NCI-H69 (cell line): ENCODE data around the gene NAALADL2.
"Not testable (repeated sequence)": the region's sequence is repeated elsewhere in the genome, so short reads cannot be mapped to it uniquely, and the experiment has no call there.

Source experiments
- DNase-seq: peaks from one replicate; lab custom pipeline; 2025; lab: John Stamatoyannopoulos, UW

Gene NAALADL2

DNA sequence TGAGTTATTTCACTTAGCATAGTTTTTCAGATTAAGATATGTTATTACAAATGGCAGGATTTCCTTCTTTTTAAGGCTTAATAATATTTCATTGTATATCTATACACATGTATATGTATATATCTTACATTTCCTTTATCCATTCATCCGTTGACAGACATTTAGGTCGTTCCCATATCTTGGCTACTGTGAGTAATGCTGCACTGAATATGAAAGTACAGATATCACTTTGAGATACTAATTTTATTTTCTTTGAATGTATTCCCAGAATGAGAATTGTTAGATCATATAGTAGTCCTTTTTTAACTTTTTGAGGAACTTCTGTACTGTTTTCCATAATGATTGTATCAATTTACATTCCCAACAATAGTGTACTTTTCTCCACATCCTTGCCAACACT is 270.4 kb downstream of the NAALADL2 start:
- DNase-seq = no peak

DNA sequence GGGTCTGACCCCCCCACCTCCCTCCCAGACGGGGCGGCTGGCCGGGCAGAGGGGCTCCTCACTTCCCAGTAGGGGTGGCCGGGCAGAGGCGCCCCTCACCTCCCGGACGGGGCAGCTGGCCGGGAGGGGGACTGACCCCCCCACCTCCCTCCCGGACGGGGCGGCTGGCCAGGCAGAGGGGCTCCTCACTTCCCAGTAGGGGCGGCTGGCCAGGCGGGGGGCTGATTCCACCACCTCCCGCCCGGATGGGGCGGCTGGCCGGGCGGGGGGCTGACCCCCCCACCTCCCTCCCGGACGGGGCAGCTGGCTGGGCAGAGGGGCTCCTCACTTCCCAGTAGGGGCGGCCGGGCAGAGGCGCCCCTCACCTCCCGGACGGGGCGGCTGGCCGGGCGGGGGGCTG is 272.7 kb downstream of the NAALADL2 start:
- not testable (repeated sequence) for DNase-seq

- DNase-seq = not testable (repeated sequence)
Measured at GRCh38 chr3:175132706-175133105, 273.6 kb downstream of the NAALADL2 start.

DNA sequence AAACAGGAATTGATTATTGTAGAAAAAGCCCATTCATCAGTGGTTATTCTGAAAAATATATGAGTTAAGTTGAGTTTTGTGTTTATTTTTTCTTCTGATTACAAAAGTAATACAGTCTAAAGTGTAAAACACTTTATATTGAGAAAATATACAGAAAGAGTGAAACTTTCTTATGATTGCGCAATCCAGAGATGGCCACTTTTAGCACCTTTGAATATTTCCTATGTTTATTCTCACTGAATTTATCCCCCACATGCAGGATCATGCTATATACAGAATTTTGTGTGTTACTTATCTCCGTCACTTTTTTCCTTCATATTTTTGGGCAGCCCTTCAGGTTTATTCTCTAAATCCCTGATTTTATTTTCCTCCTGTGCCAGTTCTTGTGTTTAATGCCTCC is 285.2 kb downstream of the NAALADL2 start:
- DNase-seq = no peak

GRCh38 chr3:175146258-175146657 is 287.1 kb downstream of the NAALADL2 start:
- peak; percentile 49 for DNase-seq

DNA sequence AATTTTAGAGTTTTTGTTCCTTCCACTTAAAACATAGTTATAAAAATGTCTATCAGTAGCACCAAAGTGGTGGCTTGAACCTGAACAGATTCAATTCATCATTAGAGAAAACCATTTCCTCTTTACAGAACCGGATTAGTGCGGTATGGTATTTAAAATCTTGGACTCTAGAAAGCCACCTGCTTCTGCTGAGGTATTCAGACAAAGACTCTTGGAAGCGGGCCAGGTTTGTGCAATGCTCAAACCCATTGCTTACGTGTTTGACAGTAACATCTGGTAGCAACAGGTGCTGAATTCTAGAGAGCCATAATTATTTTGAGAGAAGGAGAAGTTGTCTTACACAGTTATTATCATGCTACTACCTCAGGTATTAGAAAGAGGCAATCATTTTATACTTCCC is 290.5 kb downstream of the NAALADL2 start:
- peak; percentile 100 for DNase-seq

DNA sequence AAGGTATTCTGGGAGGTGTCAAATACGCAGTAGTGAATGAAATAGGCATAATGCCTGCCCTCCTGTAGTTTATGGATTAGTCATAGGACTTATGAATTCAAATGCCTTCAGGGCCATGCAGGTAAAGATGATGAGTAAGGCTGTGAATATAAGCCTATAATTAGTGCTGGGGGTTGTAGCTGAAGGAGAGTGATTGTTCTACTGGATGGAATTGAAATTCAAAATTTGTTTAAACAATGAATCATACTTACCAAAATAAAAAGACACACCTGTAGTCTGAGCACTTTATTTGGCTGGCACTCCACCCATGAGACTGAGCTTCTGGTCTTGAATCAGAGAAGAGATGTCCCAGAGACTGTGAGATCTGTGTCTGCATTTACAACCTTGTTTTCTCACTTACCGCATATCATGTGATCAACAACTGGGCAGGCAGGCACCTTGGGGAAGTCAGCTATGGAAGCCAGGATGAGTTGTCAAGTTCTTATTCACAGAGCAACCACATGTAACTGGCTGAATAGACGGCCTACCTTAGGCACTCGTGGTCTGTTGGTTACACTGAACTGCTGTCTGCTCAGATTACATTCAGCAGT is 291.8 kb downstream of the NAALADL2 start:
- peak; percentile 100 for DNase-seq

GRCh38 chr3:175153595-175153994 is 294.5 kb downstream of the NAALADL2 start:
- peak; percentile 18 for DNase-seq

DNA sequence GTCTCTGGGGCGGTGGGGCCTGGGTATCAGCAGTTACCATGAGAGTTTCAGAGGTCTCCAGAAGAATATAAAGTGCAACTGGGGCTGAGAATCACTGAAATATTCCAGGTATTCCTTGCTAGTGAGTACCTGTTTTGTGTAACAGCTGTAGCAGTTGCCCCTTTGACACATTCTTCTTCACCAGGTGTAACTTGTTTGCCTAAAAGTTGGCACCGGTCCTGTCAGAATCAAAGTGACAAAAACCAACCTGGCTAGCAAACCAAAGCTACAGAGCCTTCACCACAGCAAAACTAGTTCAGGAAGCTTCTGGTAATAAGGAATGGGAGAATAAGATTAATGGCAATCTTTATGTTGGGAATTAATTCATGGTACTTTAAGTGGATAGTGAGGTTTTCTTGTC is 296.0 kb downstream of the NAALADL2 start:
- peak; percentile 88 for DNase-seq

DNA sequence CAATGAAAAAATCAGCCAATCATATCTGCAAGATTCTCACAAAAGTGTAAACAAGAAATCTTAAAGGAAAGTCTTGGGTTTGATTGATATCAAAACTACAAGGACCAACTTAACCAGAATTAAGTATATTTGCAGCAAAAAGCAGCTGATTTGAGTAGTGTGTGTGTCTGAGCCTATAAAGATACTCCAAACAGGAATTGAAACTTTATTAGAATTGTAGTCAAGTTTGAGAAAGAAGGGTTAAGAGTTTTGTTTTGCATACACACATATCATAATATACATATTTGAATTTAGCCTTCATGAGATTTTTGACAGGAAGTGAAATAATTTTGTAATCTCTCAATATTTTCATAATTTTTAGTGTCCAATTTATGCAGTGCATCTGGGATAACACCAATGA is 300.1 kb downstream of the NAALADL2 start:
- DNase-seq = no peak

DNA sequence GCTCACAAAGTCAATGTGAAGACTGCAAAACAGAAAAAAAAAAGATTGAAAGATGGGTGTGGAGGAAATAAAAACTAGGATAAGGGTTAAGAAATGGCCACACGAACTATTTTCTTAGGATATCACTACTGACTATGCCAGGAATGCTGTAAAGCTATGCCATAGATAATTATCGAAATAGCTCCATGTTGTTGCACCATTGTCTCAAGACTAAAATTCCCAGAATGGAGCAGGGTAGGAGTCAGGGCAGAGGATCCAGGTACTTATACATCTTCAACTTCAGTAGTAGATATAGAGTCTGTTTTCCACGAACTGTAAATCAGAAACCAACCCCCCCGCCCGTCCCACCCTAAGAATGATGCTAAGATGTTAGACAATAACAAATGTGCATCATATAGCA is 302.2 kb downstream of the NAALADL2 start:
- no peak for DNase-seq

- DNase-seq = peak; percentile 91
Measured at GRCh38 chr3:175163686-175164085, 304.6 kb downstream of the NAALADL2 start.

- DNase-seq = not testable (repeated sequence)
Measured at GRCh38 chr3:175173117-175173516, 314.0 kb downstream of the NAALADL2 start.

GRCh38 chr3:175176556-175176955 is 317.4 kb downstream of the NAALADL2 start:
- DNase-seq = no peak

DNA sequence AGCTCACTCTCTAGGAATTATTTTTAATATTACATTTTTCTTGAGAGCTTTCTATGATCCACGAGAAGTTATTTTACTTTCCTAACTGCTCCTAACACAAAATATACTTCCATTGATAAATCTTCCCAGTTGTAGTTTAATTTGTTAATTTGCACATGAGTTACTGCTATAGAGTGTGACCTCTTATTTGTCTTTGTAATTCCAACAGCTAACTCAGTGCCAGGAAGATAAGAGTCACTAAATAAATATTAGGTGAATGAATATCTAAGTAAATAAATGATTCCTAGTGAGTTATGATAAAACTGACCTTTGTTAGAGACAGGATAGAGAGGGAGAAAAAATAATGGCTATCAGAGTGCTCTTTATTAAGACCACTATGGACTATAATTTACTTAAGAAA is 319.9 kb downstream of the NAALADL2 start:
- DNase-seq = peak; percentile 48

DNA sequence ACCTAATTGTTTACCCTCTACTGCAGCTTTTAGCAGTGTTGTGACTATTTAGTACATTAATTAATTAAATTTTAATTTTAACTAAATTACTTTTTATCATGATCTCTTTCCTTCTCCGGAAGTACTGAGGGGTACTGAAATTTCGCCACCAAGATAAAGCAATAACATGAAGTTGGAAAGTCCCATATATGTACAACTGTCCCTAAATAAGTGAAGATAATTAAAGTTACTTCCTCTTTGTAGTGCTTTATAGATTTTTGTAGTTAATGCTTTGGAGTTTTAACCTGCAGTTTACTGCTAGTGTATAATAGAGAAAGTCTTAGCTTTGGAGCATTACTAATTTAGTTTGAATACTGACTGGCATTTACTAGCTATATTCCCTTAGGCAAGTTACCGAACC is 325.3 kb downstream of the NAALADL2 start:
- DNase-seq = no peak

DNA sequence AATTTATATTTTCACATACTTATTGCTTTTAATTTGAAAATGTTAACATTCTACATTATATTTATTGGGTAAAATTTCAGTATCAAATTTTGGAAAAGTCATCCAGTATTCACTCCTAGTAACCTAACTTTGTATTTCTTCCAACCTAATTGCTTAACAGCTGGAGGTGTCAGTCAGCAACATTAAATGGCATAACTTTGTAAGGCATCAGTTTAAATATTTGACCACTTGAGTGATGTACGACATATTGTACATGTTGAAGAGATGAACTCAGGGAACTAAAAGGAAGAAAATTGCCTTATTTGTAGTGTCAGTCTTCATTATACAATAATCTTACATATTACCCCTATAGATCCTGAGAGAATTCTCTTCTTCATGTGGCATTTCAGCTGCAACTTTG is 326.8 kb downstream of the NAALADL2 start:
- DNase-seq = no peak

DNA sequence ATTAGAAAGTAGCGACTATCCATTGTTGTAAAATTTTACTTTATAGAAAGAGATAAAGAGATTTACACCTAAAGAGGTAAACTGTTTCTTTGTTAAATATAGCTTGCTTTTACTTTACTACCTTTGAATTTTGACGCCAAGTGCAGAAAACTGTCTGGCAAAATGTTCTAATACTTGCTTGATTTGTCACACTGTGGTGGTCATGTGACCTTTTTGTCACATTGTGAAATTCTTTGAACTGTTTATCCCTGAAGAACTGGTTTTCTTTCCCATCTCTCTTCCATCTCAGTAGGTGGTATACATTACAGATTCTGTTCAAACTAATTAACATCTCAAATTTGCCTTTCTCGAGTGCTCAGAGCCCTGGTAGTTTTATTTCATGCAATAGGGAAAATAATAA is 327.4 kb downstream of the NAALADL2 start:
- peak; percentile 16 for DNase-seq

GRCh38 chr3:175187586-175187985 is 328.5 kb downstream of the NAALADL2 start:
- DNase-seq = no peak

DNA sequence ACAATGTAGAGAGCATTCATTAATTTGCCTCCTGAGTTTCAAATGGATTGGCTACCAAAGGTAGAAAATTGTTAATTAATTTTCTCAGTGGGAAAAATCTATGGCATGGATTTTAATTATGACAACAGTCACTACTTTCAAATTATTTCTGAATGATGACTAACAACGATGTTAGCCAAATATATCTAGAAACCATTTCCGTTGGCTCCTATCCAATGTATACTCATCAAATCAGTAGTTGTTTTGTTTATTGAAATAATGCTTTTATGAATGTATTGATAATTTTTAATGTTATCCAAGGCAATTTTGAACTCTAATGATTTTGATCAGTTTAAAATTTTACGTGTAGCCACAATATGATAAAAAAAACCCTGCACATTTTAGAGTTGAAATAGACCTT is 333.4 kb downstream of the NAALADL2 start:
- peak; percentile 48 for DNase-seq

- DNase-seq = peak; percentile 42
Measured at GRCh38 chr3:175193815-175194518, 334.8 kb downstream of the NAALADL2 start.

- DNase-seq = no peak
Measured at GRCh38 chr3:175198991-175199783, 340.1 kb downstream of the NAALADL2 start.

DNA sequence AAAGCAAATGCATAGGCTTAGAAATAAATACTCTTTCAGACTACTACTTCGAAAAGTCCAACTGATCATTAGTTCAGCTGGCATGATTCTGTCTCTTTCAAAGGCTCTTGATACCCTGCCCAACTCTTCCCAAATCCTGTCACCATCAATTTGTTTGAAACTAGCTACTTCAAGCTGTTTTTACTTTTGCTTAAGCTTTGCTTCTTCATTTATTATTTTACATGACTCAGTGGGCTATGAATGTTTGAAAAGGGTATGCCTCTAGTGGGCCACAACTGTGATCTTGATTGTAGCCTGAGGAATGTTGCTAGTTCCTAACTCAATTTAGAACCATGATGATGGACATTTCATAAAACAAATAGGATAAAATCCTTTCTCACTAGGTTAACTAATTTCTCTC is 340.8 kb downstream of the NAALADL2 start:
- DNase-seq = no peak
